ENCODE measurements around the gene NFYC. TPM values are rescaled to one million over a fixed set of nuclear protein-coding genes. Genes with fewer than 3 reads are reported as not detected.
A peak's percentile ranks its signal among the peaks of the same experiment; 100 is the strongest.
"Not testable (repeated sequence)": the region's sequence is repeated elsewhere in the genome, so short reads cannot be mapped to it uniquely, and the experiment has no call there.

The NFYC gene
- total RNA-seq, 2 donors from 2014 or later, result 60.1 to 71.1 TPM

DNA sequence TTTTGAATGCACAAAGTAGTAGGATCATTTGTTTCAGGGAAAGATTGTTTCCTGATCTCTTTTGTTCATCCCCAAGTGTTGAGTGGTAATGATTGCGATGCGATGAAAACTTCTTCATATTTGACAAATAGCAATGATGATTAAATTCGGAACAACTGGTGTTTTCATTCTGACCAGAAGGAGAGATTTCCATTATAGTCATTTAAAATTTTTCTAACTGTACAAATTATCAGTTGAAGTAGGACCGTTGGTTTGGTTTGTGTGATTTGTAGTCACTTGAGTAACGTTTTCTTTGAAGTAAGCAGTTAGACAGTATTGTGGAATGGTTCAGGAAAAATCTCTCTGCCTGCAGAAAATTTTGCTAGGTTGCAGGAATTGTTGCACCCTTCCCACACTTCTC, 5.9 kb downstream of the NFYC start:
- intact Hi-C loops (cut with DNase I), result no loop called here

DNA sequence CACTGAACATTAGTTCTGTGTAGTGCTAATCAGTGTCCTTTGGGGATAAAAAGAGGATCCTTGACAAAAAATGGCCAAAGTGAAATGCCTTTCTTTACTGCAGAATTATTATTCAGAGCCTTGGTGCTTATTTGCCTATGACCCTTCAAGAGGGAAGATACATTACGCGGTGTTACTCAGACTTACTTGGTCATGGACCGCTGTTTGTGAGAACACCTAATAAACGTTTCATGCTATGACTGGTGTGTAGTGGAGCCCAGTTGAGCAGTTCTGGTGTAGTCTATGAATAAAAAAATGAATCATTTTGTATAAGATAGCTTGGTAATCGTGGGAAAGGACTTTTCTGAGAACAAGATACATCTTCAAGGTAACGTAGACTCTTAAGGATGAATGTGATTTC, 8.3 kb downstream of the NFYC start:
- ATAC-seq (no peak), DNase-seq (no peak)
- intact Hi-C loops (cut with DNase I), result no loop called here

More for the DNA sequence above, 5.9 kb downstream of the NFYC start:
- no peak for DNase-seq
- ATAC-seq, result no peak

DNA sequence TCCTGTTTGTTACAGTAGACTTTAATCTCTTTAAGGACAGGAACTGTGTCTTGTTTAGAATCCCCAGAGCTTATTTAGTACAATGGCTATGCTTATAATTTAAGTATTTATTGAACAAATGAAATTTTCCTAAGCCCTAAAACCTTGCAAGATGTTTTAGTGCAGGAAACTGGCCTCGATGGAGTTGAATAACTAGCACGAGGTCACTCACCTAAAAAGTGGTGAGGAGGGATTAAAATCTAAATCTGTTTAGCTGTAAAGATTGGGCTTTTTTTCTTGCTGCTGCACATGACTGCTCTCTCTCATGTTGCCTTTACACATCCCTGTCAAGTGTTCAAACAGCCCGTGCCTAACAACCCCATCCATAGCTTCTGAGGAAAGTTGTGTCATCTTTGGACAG, 10.2 kb downstream of the NFYC start:
- no peak for DNase-seq

DNA sequence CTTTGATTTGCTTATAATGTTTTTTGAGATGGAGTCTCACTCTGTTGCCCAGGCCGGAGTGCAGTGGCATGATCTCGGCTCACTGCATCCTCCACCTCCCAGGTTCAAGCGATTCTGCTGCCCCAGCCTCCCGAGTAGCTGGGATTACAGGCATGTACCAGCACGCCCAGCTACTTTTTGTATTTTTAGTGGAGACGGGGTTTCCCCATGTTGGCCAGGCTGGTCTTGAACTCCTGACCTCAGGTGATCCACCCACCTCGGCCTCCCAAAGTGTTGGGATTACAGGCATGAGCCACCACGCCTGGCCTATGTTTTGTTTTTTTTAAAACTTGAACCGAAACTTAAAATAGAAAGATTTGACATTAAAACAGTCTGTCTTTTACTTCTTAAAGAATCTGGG, 11.3 kb downstream of the NFYC start:
- not testable (repeated sequence) for ATAC-seq, DNase-seq

More for the DNA sequence above, 10.2 kb downstream of the NFYC start:
- intact Hi-C loops (cut with DNase I), result no loop called here
- no peak for ATAC-seq

DNA sequence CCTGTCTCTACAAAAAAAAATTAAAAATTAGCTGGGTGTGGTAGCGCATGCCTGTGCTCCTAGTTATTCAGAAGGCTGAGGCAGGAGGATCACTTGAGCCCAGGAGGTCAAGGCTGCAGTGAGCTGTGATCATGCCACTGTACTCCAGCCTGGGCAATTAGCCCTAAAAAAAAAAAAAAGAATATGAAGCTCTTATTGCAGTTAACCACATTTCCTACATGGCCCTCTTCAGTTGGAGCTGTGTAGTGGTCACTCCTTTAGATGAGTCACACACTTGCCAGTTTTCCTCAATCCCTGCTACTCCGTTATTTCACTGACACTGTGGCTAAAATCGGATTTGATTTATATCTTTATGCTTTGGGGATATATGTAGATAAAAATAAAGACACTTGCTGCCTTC, 11.8 kb downstream of the NFYC start:
- ATAC-seq (peak in 1 of 2 donors; percentile 35), DNase-seq (no peak)
- intact Hi-C loops (cut with DNase I), result no loop called here

More for the DNA sequence above, 11.3 kb downstream of the NFYC start:
- intact Hi-C loops (cut with DNase I), result not testable (repeated sequence)

DNA sequence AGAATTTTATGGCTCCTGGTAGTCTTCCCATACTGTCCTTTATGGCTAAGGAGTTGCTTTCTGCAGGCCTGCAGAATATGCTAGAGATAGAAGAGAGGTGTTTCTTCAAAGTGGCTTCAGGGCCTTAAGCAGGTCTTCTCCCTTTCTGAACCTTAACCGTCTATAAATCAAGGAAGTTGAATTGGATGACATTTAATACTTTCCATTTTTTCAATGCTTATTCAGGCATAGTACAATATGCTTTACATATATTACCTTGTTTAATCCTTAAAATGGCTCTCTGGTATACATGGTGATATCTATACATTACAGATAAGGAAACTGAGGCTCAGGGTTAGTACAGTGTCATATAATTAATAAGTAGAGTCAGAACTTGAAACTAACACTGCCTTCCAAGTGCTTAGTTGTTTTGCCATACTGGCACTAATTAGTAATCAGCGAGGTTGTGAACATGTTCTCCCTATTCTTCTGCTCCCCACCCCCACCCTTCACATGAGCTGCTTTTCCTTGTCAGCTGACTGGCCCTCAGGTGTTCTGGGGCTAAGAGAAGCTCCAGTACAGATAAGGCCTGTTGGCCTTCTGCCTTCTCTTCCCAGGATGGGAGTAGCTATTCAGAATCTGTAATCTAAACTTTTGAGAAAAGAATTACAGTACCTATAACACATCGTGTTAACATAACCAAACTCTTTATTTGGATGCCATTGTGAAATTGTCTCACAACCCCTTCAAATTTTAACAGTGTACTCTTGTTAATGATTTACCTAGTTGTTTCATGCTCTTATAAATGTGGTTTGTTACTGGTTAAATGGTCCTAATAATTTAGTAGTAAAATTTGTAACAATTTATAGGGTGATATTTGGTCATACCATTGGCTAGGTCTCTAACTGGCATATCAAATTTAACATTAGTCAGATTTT, 13.6 kb downstream of the NFYC start:
- no peak for ATAC-seq
- intact Hi-C loops (cut with DNase I), result no loop called here
- DNase-seq, result no peak

DNA sequence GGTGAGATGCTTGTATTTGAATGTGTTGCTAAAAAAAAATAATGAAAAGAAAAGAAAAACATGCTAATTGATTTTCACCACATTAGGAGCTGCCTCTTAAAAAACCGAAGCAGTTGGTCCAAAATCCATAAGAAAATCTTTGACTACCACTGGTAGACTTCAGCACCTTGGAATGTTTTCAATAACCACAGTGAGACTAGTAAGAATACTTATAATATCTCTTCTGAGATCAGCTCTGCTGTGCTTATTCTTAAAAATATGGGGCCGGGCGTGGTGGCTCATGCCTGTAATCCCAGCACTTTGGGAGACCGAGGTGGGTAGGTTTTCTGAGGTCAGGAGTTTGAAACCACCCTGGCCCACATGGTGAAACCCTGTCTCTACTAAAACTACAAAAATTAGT, 15.1 kb downstream of the NFYC start:
- intact Hi-C loops (cut with DNase I), result no loop called here
- no peak for ATAC-seq
- no peak for DNase-seq

DNA sequence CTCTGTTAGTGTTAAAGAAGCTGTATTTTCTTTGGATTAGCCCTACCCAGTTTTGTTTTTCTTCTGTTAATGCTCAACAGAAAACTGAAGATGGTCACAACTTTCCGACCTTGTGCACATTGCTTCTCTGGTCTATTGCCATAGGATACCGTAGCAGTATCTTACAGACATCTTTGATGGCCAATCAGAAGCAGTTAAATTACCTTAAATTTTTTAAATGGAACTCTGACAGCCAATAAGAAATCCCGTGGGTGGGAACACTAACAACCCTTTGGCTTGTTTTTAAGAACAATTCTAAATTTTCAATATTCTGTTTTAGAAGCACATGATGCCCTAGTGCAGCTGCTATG, 17.2 kb downstream of the NFYC start:
- intact Hi-C loops (cut with DNase I), result no loop called here
- peak; percentile 50 to 81 for ATAC-seq
- DNase-seq, result no peak

DNA sequence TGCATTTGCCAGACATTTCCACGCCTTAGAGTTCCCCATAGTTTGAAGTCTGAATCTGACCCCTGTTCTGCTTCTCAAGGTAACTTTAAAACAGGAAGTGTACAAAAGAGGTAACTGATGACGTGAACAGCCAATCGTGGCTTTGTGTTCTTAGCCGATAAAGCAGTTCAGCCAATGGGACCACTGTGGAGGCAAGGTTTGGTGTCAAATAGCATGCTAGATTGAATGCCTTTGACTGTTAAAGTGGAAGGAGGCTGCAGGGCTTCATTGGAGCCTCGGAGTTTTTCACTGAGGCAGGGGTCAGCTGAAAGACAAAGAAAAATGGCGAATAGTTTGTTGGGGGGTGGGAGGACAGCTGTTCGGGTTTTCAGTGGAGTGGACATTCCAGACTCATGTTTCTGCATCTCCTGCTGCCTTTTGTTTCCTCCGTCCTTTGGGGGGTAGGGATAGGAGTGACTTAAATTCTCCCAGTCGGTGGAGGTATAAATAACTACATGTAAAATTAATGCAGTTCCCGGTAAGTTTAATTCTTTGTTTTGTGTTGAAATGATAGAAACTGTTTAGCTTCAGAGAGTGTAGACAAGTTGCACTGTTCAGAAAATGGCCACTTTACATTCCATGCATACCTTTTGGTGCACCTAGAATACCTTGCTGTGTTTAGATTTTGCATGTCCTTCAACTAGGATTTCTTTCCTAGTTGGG, 17.7 kb downstream of the NFYC start:
- ATAC-seq, result peak; percentile 97
- intact Hi-C loops (cut with DNase I), result no loop called here
- DNase-seq, result peak; percentile 77

DNA sequence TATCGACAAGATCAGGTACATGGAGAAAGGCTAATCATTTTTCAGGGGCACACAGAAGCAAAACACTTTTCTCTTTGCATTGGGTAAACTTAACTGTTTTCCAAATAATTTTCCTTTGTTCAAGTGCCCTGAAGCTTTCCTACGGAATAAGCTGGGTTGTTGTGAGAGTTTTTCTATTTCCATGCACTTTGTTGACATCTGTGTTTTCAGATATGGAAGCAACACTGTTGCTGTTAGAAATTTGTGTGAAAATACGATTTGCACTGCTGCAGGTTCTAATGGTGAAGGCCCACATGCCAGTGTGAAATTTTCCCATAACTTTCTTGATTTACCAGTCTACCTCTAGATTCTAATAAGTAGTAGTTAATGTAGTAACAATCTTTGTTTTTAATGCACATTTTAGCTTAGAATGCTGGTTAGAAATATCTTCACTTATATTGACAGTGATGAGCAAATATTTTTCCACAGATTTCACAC, 18.3 kb downstream of the NFYC start:
- intact Hi-C loops (cut with DNase I), result no loop called here
- ATAC-seq (no peak), DNase-seq (no peak)

DNA sequence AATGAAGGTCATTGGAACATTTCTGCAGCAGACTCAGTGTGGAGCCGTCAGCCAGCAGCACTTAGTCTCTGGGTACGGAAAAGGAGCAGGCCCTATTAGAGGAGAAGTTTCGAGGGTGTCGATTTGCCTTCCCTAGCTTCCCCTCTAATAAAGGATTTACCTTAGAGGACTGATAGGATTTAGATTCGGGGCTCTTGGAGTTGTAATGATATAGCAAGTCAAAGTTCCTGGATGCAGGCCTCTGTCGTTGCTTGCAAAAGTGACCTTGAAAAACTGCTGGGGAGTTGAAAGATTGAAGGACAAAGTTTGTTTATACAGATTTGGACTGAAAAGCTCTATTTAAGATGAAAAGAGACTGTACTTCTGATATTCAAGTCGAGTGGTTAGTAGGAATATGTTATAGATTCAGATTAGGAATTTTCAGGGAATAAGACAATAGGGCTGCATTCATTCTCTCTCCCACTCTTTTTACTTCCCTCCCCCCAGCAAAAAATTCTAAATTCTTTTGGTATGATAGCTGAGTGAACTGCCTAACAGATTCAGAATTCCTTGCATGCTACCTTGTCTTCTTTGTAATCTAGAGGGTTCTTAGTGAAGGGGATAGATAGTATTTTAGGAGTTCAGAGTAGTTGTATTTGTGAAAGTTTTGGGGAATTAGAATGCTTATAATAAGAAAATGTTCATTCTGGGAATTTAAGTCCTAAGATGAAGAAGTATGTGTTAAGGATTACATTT, 19.2 kb downstream of the NFYC start:
- DNase-seq, result no peak
- ATAC-seq, result peak; percentile 14 to 20
- intact Hi-C loops (cut with DNase I), result no loop called here

DNA sequence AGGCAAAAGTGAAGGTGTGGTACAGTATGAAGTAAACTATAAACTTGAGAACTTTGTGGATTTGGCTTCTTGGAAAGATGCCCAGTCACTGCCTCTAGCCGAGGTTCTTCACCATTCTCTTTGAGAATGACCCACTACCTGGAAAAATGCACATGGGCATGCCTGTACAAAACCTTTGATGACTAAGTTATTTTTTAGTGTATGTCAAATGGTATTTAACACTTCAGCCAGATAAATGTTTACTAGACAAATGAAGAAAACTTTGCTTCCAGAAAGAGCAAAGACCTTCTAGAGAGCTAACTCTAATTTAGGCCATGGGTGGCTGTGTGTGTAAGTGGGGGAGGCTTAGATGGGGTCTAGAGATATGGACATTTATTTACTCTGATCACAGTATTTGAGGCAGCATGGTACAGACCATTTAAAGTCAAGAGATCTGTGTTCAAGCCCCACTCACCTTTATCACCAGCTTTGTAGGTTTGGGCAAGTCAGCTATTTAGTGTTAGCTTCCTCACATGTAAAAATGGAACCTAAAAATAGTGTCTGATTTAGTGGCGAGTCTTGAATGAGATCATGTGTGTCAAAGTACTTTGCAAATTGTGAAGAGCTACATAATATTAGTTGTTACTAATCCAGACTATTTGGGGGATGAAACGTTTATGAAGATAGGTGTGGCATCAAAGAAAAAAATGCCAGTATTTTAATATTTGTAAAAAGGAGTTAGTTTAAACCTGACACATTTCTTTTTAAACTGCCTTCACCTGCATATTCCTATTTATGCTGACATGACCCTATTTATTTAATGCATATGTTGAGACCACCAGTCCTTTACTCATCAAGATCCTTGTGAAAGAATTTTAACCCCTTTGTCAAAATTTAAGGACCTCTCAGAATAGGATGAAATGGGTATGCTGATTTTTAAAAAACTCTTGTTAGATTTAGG, 20.2 kb downstream of the NFYC start:
- intact Hi-C loops (cut with DNase I), result no loop called here
- ATAC-seq (peak; percentile 9 to 14), DNase-seq (no peak)

DNA sequence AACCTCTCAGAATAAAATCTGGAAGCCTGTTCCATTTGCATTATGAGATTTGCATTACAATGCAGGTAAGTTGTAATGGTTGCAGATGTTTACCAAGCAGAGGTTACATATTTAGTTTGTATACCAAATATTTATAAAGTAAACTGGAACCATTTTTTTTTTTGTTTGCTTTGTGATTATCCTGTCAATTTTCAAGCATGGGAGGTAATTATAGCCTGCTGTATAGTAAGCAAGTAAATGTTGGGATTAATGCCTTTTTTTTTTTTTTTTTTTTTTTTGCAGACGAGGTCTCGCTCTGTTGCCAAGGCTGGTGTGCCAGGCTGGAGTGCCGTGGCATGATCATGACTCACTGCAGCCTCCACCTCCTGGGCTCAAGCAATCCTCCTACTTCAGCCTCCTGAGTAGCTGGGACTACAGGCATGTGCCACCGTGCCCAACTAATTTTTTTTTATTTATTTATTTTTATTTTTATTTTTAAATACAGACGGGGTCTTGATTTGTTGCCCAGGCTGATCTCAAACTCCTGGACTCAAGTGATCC, 21.0 kb downstream of the NFYC start:
- no peak for ATAC-seq
- intact Hi-C loops (cut with DNase I), result no loop called here
- no peak for DNase-seq

DNA sequence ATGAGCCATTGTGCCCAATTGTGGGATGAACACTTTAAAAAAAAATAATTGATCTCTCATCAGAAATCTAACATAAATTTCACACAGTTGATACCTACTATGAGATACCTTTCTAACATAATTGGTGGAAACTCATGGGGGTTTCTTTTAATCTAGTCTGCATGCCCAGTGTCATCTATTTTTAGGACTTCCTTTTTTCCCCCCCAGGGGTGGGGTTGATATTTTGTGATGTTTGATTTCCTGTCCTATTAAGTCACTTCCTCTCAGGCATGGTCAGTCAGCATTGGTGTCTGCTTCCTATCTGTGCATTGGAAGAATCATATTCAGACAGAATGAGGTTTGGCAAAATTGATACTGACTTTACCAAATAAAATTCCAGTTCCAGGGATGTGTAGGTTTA, 21.5 kb downstream of the NFYC start:
- ATAC-seq, result no peak
- DNase-seq, result no peak
- intact Hi-C loops (cut with DNase I), result no loop called here

DNA sequence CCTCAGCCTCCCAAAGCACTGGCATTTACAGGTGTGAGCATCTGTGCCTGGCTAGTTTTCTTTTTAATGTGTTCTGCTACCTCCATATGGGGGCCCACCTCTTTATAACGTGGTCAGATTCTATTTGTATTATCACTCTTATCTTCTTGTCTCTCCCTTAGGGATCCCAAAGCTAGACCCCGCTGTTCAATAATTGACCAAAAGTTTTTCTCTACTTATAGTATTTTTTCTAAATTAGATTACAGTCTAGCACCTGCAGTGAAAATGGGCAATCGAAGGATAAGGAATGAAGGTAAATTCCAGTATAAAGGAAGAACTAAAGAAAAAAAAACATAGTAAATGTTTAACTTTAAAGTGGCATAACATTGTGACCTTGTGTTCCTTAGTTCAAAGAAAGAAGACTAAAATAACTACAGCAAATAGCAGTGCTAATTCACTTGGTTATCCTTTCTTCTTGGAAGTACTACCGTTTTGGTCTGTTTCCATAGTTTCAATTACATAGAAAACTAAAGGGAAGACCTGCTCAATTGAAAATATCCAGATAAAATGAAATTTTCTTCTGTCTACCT, 24.1 kb downstream of the NFYC start:
- DNase-seq (no peak), ATAC-seq (no peak)
- intact Hi-C loops (cut with DNase I), result no loop called here

DNA sequence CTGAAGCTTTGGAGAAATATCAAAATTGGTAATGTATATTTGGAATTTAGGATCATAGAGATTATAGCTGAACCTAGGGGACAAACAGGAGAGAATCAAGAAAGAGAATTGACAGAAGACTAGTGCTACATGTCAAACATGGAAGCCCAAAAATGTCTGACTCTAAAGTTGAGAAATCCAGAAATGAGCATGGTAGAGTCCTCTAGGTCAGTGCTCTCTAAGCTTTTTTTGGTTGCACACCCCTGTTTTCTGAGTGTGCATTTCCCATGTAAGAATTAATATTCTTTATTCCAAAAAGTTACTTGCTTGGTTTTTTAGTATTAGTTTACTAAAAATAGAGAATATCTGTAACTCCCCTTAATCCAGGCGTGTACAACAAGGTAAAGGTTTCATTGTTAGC, 25.6 kb downstream of the NFYC start:
- intact Hi-C loops (cut with DNase I), result no loop called here
- no peak for ATAC-seq

DNA sequence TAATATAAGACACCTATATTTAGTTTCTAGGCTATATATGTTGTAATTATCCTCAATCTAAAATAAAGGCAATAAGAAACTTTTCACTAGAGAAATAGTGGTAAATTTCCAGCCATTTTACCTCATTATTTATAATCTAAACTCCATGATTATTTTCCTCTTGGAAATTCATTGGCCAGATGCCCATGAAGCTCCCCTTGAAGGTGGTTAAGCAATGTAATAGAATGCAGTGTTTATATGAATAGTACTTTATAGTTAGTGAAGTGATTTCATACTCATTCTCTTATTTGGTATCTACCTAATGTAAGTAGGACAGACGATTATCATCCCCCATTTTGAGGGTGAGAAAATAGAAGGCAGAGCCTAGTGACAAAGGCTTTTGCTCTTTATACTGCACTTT, 26.5 kb downstream of the NFYC start:
- intact Hi-C loops (cut with DNase I), result no loop called here
- ATAC-seq, result no peak
- DNase-seq, result no peak

More for the DNA sequence above, 25.6 kb downstream of the NFYC start:
- DNase-seq, result no peak

DNA sequence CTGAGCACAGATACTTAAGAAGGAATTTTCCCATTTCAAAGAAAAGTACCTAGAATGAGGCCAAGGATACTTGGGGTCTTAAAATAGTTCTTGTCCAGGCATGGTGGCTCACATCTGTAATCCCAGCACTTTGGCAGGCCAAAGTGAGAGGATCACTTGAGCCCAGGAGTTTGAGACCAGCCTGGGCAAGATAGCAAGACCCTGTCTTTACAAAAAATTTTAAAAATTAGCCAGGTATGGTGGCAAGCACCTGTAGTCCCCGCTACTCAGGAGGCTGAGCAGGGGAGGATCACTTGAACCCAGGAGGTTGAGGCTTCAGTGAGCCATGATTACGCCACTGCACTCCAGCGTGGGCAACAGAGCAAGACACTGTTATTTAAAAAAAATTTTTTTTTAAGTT, 29.0 kb downstream of the NFYC start:
- intact Hi-C loops (cut with DNase I), result no loop called here
- no peak for ATAC-seq
- no peak for DNase-seq

All from left cardiac atrium (tissue), 4 donors.